Measurements from ENCODE around the gene CHST11. TPM values are rescaled to one million over a fixed set of nuclear protein-coding genes. Genes with fewer than 3 reads are reported as not detected.
A peak's percentile ranks its signal among the peaks of the same experiment; 100 is the strongest.

CHST11 gene
- total RNA-seq, 1 donor from 2014 or later = 46.2 TPM

- H3K27me3 ChIP-seq (ENCODE audit: low read depth) = no peaks in the 10 kb centered on the region
- ATAC-seq = no peak
- H3K9me3 ChIP-seq = no peaks in the 10 kb centered on the region
Observed at GRCh38 chr12:104785886-104786285, 329.1 kb downstream of the CHST11 start.

GRCh38 chr12:104786352-104786751 is 329.6 kb downstream of the CHST11 start:
- no peak for TF ChIP-seq CTCF (IDR thresholded peaks at IDR 0.05)
- DNase-seq = no peak
- no peaks in the 10 kb centered on the region for H3K27me3 ChIP-seq (ENCODE audit: low read depth)

More at GRCh38 chr12:104785886-104786285, 329.1 kb downstream of the CHST11 start:
- DNase-seq = no peak
- Histone ChIP-seq H3K36me3 (no peaks in the 10 kb centered on the region), H3K4me3 (no peak overlapping the region), H3K4me1 (peaks cover 7% of the 10 kb centered on the region), H3K27ac (no peak overlapping the region)
- no peak for TF ChIP-seq CTCF (IDR thresholded peaks at IDR 0.05)
- intact Hi-C loops (cut with DNase I) = no loop called here

GRCh38 chr12:104788840-104789271 is 332.1 kb downstream of the CHST11 start:
- DNase-seq (no peak), ATAC-seq (no peak)
- intact Hi-C loops (cut with DNase I) = no loop called here
- Histone ChIP-seq H3K27me3 (ENCODE audit: low read depth) (no peaks in the 10 kb centered on the region), H3K9me3 (no peaks in the 10 kb centered on the region), H3K4me3 (no peak overlapping the region), H3K27ac (no peak overlapping the region), H3K4me1 (peaks cover 7% of the 10 kb centered on the region), H3K36me3 (no peaks in the 10 kb centered on the region)
- no peak for TF ChIP-seq CTCF (IDR thresholded peaks at IDR 0.05)

More at GRCh38 chr12:104786352-104786751, 329.6 kb downstream of the CHST11 start:
- intact Hi-C loops (cut with DNase I) = no loop called here
- Histone ChIP-seq H3K4me3 (no peak overlapping the region), H3K4me1 (peaks cover 7% of the 10 kb centered on the region), H3K36me3 (no peaks in the 10 kb centered on the region), H3K9me3 (no peaks in the 10 kb centered on the region), H3K27ac (no peak overlapping the region)
- no peak for ATAC-seq

- intact Hi-C loops (cut with DNase I) = no loop called here
- no peaks in the 10 kb centered on the region for H3K36me3 ChIP-seq
- H3K4me3 ChIP-seq = no peak overlapping the region
- TF ChIP-seq CTCF (IDR thresholded peaks at IDR 0.05) = peak; percentile 78
- H3K9me3 ChIP-seq = no peaks in the 10 kb centered on the region
- no peak overlapping the region for H3K27ac ChIP-seq
- DNase-seq (peak; percentile 75), ATAC-seq (peak; percentile 54 to 66)
- no peaks in the 10 kb centered on the region for H3K27me3 ChIP-seq (ENCODE audit: low read depth)
- peaks cover 7% of the 10 kb centered on the region for H3K4me1 ChIP-seq
Observed at GRCh38 chr12:104790296-104791125, 333.8 kb downstream of the CHST11 start.

GRCh38 chr12:104792570-104792969 is 335.8 kb downstream of the CHST11 start:
- DNase-seq (no peak), ATAC-seq (peak; percentile 21 to 51)
- Histone ChIP-seq H3K4me3 (no peak overlapping the region), H3K27me3 (ENCODE audit: low read depth) (no peaks in the 10 kb centered on the region), H3K4me1 (peaks cover 7% of the 10 kb centered on the region), H3K9me3 (no peaks in the 10 kb centered on the region), H3K36me3 (no peaks in the 10 kb centered on the region), H3K27ac (no peak overlapping the region)
- intact Hi-C loops (cut with DNase I) = no loop called here
- TF ChIP-seq CTCF (IDR thresholded peaks at IDR 0.05) = no peak

Data from lower lobe of right lung (tissue), 2 donors.